Subcutaneous preadipocyte (primary cell): Measurements from ENCODE around the gene CCDC157. TPM values are rescaled to one million over a fixed set of nuclear protein-coding genes. Genes with fewer than 3 reads are reported as not detected.

Experiments used
- small RNA-seq: library from RNA; depleted of rRNA; stranded (forward); fragments of <200 nt; gene quantifications from one replicate; pipeline ENCODE3, GENCODE V24; 2012
- total RNA-seq: library from RNA; depleted of rRNA; stranded (reverse); fragments of >200 nt; gene quantifications from 2 replicates; pipeline ENCODE4 v1.2.3, GENCODE V29; 2012

Gene CCDC157
- total RNA-seq, result 1.1 and 1.6 TPM in 2 replicates

GRCh38 chr22:30356449-30357235 is at the start of gene CCDC157, which contains the start of gene SF3A1:
CCDC157 (plus strand) TSS chr22:30357007; CDS start chr22:30366001, 8,994 bp downstream.
SF3A1 (minus strand) TSS chr22:30356894; CDS start chr22:30356792, 102 bp downstream.

GRCh38 chr22:30326706-30327362 is 30.0 kb upstream of the CCDC157 start, which contains the start of gene TBC1D10A:
TBC1D10A (minus strand) TSS chr22:30326941; CDS start chr22:30326881, 60 bp downstream.

GRCh38 chr22:30386960-30387827 is 30.4 kb downstream of the CCDC157 start, which contains the start of gene RNF215:
RNF215 (minus strand) TSS chr22:30387411; CDS start chr22:30387313, 98 bp downstream.

GRCh38 chr22:30396871-30397655 is 40.3 kb downstream of the CCDC157 start, which contains the start of gene SEC14L2:
SEC14L2 (plus strand) TSS chr22:30397018; CDS start chr22:30397117, 99 bp downstream.

GRCh38 chr22:30425616-30426387 is 69.0 kb downstream of the CCDC157 start, which contains the start of gene MTFP1:
MTFP1 (plus strand) TSS chr22:30425768; CDS start chr22:30425880, 112 bp downstream.

Small RNA genes lying within 50 kb of the gene (small RNA-seq; reads per million reads assigned to genes)
- not detected for gene AC004832.3
- not detected for gene RNU6-564P

Other genes starting within 250 kb of the CCDC157 start
- gene LIF, start 110.2 kb upstream of the CCDC157 start, total RNA-seq, result 1.5 and 3.1 TPM in 2 replicates
- gene OSM, start 90.2 kb upstream of the CCDC157 start, total RNA-seq, result not detected in 2 replicates
- 2.3 and 2.9 TPM in 2 replicates for gene CASTOR1, start 67.5 kb upstream of the CCDC157 start, total RNA-seq
- gene TBC1D10A, start 30.1 kb upstream of the CCDC157 start, total RNA-seq, result 12.9 and 15.6 TPM in 2 replicates
- gene SF3A1, start 113 bp upstream of the CCDC157 start, total RNA-seq, result 19.5 and 41.4 TPM in 2 replicates
- gene RNF215, start 30.4 kb downstream of the CCDC157 start, total RNA-seq, result 12.9 and 14.5 TPM in 2 replicates
- 17.4 and 25.0 TPM in 2 replicates for gene SEC14L2, start 40.0 kb downstream of the CCDC157 start, total RNA-seq
- 6.6 and 10.9 TPM in 2 replicates for gene MTFP1, start 68.8 kb downstream of the CCDC157 start, total RNA-seq
- not detected in 2 replicates for gene SEC14L3, start 115.0 kb downstream of the CCDC157 start, total RNA-seq
- gene SEC14L4, start 148.7 kb downstream of the CCDC157 start, total RNA-seq, result 0.78 and 1.1 TPM in 2 replicates
- gene SEC14L6, start 189.7 kb downstream of the CCDC157 start, total RNA-seq, result under 0.01 TPM in 1 of 2 replicates, not detected in the other
- gene GAL3ST1, start 217.7 kb downstream of the CCDC157 start, total RNA-seq, result not detected in 2 replicates
- 113 and 115 TPM in 2 replicates for gene PES1, start 234.9 kb downstream of the CCDC157 start, total RNA-seq